Erythroblast (primary cell): Measurements from ENCODE around the gene RXFP1.

Source experiments
- GATA1 ChIP-seq: IDR thresholded peaks from 2 replicates; pipeline ENCODE4 v1.6.1; 2011; ENCODE audit warnings: low read depth, mild to moderate bottlenecking, control low read depth, low read length, moderate library complexity
- POLR2A ChIP-seq: IDR thresholded peaks from 2 replicates; pipeline ENCODE4 v1.6.1; 2011; ENCODE audit warnings: mild to moderate bottlenecking, low read length

DNA sequence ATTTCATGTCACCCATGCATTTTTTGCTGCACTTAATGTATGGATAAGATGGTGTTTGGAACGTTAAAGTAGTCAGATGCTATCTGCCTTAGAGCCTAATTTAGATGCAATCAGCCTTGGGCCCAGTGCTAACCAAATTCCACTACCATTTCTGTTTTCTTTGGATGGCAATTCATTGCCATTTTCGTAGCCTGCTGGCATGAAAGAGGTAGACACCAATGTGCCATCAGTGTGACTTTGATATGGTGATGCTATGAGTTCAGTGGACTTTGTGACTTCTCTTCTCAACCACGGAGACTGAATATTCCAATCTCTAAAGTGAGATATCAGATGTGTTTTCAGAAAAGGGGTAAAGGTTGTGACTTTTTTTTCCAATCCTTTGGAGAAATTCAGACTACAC is 152.0 kb downstream of the RXFP1 start:
- TF ChIP-seq POLR2A = no peak
- no peak for TF ChIP-seq GATA1
